ENCODE measurements around the gene HK1.

HK1 gene

GRCh38 chr10:69408318-69409175, 130.3 kb downstream of the HK1 start (continued):
- TF ChIP-seq, protein P1, sequence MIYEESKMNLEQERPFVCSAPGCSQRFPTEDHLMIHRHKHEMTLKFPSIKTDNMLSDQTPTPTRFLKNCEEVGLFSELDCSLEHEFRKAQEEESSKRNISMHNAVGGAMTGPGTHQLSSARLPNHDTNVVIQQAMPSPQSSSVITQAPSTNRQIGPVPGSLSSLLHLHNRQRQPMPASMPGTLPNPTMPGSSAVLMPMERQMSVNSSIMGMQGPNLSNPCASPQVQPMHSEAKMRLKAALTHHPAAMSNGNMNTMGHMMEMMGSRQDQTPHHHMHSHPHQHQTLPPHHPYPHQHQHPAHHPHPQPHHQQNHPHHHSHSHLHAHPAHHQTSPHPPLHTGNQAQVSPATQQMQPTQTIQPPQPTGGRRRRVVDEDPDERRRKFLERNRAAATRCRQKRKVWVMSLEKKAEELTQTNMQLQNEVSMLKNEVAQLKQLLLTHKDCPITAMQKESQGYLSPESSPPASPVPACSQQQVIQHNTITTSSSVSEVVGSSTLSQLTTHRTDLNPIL (CRISPR knock-in tag; IDR thresholded peaks at IDR 0.05; ENCODE audit: low read depth), result no peak
- TF ChIP-seq ZNF70 (CRISPR knock-in tag; IDR thresholded peaks at IDR 0.05) (0 out of 2 replicates have a peak, but pooled peaks have one; percentile 14), ZFP30 (CRISPR knock-in tag; IDR thresholded peaks at IDR 0.05) (no peak)

DNA sequence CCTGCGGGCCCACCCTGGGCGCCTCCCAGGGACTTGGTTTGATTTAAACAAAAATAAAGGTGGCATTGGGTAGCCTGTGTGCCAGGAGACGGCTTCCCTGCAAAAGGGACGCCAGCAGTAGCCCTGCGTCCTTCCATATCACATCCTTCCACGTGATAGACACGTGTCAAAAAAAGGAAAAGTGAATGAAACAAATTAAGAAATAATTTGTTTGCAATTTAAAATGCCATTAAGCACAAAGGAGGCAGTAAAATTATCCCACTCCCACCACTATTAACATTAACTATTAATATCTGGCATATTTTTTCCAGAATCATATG, 130.8 kb downstream of the HK1 start:
- TF ChIP-seq TOX (CRISPR knock-in tag; IDR thresholded peaks at IDR 0.05; ENCODE audit: borderline replicate concordance), result no peak
- TF ChIP-seq ZC3H10 (CRISPR knock-in tag; IDR thresholded peaks at IDR 0.05), result no peak
- no peak for ATAC-seq

- TF ChIP-seq ZNF8 (CRISPR knock-in tag; IDR thresholded peaks at IDR 0.05), result no peak
- TF ChIP-seq, protein P2, sequence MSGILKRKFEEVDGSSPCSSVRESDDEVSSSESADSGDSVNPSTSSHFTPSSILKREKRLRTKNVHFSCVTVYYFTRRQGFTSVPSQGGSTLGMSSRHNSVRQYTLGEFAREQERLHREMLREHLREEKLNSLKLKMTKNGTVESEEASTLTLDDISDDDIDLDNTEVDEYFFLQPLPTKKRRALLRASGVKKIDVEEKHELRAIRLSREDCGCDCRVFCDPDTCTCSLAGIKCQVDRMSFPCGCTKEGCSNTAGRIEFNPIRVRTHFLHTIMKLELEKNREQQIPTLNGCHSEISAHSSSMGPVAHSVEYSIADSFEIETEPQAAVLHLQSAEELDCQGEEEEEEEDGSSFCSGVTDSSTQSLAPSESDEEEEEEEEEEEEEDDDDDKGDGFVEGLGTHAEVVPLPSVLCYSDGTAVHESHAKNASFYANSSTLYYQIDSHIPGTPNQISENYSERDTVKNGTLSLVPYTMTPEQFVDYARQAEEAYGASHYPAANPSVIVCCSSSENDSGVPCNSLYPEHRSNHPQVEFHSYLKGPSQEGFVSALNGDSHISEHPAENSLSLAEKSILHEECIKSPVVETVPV (CRISPR knock-in tag; IDR thresholded peaks at IDR 0.05), result no peak
- TF ChIP-seq PPARA (CRISPR knock-in tag; IDR thresholded peaks at IDR 0.05; ENCODE audit: borderline replicate concordance), result no peak
- TF ChIP-seq, protein P3, sequence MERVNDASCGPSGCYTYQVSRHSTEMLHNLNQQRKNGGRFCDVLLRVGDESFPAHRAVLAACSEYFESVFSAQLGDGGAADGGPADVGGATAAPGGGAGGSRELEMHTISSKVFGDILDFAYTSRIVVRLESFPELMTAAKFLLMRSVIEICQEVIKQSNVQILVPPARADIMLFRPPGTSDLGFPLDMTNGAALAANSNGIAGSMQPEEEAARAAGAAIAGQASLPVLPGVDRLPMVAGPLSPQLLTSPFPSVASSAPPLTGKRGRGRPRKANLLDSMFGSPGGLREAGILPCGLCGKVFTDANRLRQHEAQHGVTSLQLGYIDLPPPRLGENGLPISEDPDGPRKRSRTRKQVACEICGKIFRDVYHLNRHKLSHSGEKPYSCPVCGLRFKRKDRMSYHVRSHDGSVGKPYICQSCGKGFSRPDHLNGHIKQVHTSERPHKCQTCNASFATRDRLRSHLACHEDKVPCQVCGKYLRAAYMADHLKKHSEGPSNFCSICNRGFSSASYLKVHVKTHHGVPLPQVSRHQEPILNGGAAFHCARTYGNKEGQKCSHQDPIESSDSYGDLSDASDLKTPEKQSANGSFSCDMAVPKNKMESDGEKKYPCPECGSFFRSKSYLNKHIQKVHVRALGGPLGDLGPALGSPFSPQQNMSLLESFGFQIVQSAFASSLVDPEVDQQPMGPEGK (CRISPR knock-in tag; IDR thresholded peaks at IDR 0.05; ENCODE audit: borderline replicate concordance), result no peak
- no peak for ATAC-seq
Measured at GRCh38 chr10:69409968-69410367, 131.7 kb downstream of the HK1 start.

DNA sequence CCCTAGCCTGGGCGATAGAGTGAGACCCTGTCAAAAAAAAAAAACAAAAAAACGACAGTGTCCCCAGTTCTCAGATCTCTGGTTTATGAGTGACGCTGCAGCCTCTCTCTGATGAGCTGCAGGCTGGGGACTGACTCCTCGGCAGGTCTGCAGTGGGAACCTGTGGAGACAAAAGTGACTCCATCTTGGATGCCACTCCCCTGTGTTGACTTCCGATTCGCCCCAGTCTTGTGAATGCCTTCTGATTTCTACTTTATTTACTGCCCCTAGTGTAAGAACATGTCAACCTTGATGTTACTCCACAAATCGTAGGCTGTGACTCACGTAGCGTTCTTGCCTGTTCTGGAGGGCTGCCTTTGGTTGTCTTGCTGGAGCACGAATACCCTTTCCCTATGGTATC, 132.2 kb downstream of the HK1 start:
- no peak for ATAC-seq
- TF ChIP-seq SNAI2 (CRISPR knock-in tag; IDR thresholded peaks at IDR 0.05) (no peak), ZNF70 (CRISPR knock-in tag; IDR thresholded peaks at IDR 0.05) (no peak), BACH2 (CRISPR knock-in tag; IDR thresholded peaks at IDR 0.05; ENCODE audit: borderline replicate concordance) (no peak), ZC3H10 (CRISPR knock-in tag; IDR thresholded peaks at IDR 0.05) (no peak), CSDC2 (CRISPR knock-in tag; IDR thresholded peaks at IDR 0.05) (no peak), ZNF8 (CRISPR knock-in tag; IDR thresholded peaks at IDR 0.05) (no peak), RARB (CRISPR knock-in tag; IDR thresholded peaks at IDR 0.05) (no peak), ZNF565 (CRISPR knock-in tag; conservative IDR thresholded peaks at IDR 0.05; ENCODE audit: low read depth) (no peak)
- TF ChIP-seq, protein P4, sequence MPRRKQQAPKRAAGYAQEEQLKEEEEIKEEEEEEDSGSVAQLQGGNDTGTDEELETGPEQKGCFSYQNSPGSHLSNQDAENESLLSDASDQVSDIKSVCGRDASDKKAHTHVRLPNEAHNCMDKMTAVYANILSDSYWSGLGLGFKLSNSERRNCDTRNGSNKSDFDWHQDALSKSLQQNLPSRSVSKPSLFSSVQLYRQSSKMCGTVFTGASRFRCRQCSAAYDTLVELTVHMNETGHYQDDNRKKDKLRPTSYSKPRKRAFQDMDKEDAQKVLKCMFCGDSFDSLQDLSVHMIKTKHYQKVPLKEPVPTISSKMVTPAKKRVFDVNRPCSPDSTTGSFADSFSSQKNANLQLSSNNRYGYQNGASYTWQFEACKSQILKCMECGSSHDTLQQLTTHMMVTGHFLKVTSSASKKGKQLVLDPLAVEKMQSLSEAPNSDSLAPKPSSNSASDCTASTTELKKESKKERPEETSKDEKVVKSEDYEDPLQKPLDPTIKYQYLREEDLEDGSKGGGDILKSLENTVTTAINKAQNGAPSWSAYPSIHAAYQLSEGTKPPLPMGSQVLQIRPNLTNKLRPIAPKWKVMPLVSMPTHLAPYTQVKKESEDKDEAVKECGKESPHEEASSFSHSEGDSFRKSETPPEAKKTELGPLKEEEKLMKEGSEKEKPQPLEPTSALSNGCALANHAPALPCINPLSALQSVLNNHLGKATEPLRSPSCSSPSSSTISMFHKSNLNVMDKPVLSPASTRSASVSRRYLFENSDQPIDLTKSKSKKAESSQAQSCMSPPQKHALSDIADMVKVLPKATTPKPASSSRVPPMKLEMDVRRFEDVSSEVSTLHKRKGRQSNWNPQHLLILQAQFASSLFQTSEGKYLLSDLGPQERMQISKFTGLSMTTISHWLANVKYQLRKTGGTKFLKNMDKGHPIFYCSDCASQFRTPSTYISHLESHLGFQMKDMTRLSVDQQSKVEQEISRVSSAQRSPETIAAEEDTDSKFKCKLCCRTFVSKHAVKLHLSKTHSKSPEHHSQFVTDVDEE (CRISPR knock-in tag; IDR thresholded peaks at IDR 0.05), result no peak
- TF ChIP-seq, protein P3 (CRISPR knock-in tag; IDR thresholded peaks at IDR 0.05; ENCODE audit: borderline replicate concordance), result no peak

GRCh38 chr10:69411476-69411875, 133.2 kb downstream of the HK1 start:
- TF ChIP-seq ISL1 (CRISPR knock-in tag; IDR thresholded peaks at IDR 0.05) (no peak), PPARA (CRISPR knock-in tag; IDR thresholded peaks at IDR 0.05; ENCODE audit: borderline replicate concordance) (no peak), ESRRG (CRISPR knock-in tag; IDR thresholded peaks at IDR 0.05) (no peak), ZNF8 (CRISPR knock-in tag; IDR thresholded peaks at IDR 0.05) (no peak), GLIS3 (CRISPR knock-in tag; IDR thresholded peaks at IDR 0.05) (no peak), OSR1 (CRISPR knock-in tag; IDR thresholded peaks at IDR 0.05) (no peak)
- TF ChIP-seq, protein P4 (CRISPR knock-in tag; IDR thresholded peaks at IDR 0.05), result no peak
- no peak for ATAC-seq
